HG03354 (cell line): ENCODE results near the gene AKAP9.
"Not testable (repeated sequence)": the region's sequence is repeated elsewhere in the genome, so short reads cannot be mapped to it uniquely, and the experiment has no call there.

Source experiments
- ATAC-seq: cut with Tn5 transposase; IDR thresholded peaks from one replicate; pipeline ENCODE4 v1.9.1; 2021; ENCODE audit warnings: mild to moderate bottlenecking; ENCODE audit not compliant: unreplicated experiment, poor library complexity, severe bottlenecking

Gene AKAP9

DNA sequence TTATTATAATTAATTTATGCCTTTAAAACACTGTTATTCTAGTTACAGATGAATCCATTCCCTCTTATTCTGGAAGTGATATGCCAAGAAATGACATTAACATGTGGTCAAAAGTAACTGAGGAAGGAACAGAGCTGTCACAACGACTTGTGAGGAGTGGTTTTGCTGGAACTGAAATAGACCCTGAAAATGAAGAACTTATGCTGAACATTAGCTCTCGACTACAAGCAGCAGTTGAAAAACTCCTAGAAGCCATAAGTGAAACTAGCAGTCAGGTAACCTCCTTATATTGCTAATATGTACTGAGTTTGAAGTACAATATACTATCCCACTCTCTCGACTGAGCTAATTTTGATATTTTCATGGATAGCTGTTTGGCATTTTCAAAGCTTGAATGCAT lies 112.0 kb downstream of the AKAP9 start:
- no peak for ATAC-seq

DNA sequence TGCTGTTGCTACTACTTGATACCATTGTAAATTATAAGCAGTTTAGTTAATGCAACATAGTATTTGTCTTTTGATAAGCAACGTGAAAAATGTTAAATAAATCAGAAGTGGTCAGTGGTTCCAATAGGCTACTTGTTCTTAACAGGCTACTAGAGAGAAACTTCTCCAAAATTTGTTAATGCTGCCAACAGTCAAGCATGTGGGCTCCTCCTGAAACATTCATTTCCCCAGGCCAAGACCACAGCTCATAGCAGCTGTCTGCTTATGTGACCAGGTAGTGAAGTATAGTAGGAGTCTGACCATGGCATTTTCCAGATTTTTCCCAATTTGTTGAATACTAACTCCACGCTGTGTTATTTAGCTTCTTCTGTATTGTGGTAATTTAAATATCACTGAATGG lies 112.7 kb downstream of the AKAP9 start:
- no peak for ATAC-seq

- no peak for ATAC-seq
Observed at GRCh38 chr7:92056286-92056685, 115.6 kb downstream of the AKAP9 start.

- no peak for ATAC-seq
Observed at GRCh38 chr7:92057375-92057774, 116.7 kb downstream of the AKAP9 start.

- ATAC-seq: peak; percentile 46
Observed at GRCh38 chr7:92058040-92058439, 117.4 kb downstream of the AKAP9 start.

DNA sequence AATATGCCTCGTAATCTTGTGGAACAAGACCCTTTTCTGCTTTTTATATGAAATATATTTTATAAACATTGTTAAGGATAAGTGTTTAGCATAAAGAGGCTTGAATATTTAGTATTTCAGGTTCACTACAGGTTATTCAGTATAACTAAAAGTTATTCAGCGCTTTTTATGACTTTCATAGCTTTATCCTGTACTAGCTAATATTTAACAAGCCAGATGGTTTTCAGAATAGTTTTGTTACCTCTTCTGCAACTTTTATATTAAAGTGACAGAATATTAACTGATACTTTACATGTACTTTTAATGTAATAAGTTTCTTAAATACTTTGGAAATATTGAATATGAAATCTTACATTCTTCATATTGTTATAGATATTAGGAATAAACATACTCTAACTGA lies 118.2 kb downstream of the AKAP9 start:
- ATAC-seq: no peak

- ATAC-seq: no peak
Observed at GRCh38 chr7:92061154-92061553, 120.5 kb downstream of the AKAP9 start.

- no peak for ATAC-seq
Observed at GRCh38 chr7:92064438-92065029, 123.9 kb downstream of the AKAP9 start.

- ATAC-seq: no peak
Observed at GRCh38 chr7:92071032-92071431, 130.4 kb downstream of the AKAP9 start.

- ATAC-seq: no peak
Observed at GRCh38 chr7:92072121-92072520, 131.5 kb downstream of the AKAP9 start.

GRCh38 chr7:92072708-92073107 lies 132.0 kb downstream of the AKAP9 start:
- ATAC-seq: no peak

GRCh38 chr7:92075455-92076158 lies 134.9 kb downstream of the AKAP9 start:
- peak; percentile 95 for ATAC-seq

- ATAC-seq: no peak
Observed at GRCh38 chr7:92076509-92076908, 135.8 kb downstream of the AKAP9 start.

DNA sequence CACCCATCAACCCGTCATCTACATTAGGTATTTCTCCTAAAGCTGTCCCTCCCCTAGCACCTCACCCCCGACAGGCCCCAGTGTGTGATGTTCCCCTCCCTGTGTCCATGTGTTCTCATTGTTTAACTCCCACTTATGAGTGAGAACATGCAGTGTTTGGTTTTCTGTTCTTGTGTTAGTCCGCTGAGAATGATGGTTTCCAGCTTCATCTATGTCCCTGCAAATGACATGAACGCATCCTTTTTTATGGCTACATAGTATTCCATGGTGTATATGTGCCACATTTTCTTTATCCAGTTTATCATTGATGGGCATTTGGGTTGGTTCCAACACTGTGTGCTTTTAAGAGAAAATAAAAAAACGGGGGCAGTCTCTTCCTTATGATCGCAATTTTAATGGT lies 143.3 kb downstream of the AKAP9 start:
- not testable (repeated sequence) for ATAC-seq

DNA sequence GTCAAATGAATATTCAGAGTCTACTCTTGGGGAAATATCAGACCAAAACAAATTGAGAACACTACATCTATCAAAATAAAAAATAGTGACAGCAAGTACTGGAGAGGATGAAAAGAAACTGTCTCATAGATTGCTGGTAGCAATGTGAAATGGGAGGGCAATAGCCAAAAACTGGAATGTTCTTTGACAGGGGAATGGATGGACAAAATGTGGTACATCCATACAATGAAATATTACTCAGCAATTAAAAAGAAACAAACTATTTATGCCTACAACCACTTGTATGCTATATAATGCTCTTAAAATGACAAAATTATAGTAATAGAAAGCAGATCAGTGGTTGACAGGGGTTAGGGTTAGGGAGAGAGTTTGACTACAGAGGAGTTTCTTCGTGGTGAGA lies 147.6 kb downstream of the AKAP9 start:
- ATAC-seq: no peak

- no peak for ATAC-seq
Observed at GRCh38 chr7:92092210-92092609, 151.5 kb downstream of the AKAP9 start.

DNA sequence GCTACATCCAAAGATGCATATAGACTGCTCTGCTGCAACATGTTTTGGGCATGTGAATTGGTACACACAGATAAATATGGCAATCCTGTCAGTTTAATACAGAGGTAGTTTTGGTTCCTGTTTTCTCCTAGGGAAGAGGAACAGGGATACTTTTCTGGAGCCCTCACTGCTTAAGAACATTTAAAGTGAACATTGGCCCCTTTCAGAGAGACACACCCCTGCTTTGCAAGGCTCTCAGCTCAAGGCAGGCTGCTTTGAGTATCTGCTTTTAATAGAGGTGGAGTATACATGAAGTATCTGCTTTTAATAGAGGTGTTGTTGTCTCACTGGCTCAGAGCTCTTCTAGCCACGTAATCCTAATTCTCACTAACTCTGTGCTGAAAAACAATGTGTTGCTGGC lies 154.7 kb downstream of the AKAP9 start:
- ATAC-seq: no peak

GRCh38 chr7:92100534-92100933 lies 159.9 kb downstream of the AKAP9 start:
- ATAC-seq: no peak

DNA sequence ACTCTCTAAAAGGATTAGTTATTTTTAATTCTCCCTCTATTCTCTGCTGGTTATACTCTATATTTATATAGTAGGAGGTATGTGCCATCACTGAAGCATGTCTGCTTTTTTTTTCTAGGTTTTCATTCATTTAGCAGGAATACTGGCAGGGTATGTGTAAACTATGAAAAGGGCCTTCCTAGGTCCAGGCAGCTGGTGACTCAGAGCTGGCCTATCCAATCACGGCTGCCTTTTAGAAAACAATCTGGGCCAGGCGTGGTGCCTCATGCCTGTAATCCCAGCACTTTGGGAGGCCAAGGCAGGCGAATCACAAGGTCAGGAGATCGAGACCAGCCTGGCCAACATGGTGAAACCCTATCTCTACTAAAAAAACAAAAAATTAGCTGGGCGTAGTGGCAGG lies 162.2 kb downstream of the AKAP9 start:
- not testable (repeated sequence) for ATAC-seq

GRCh38 chr7:92108821-92109220 lies 168.2 kb downstream of the AKAP9 start:
- ATAC-seq: no peak

- ATAC-seq: no peak
Observed at GRCh38 chr7:92110857-92111256, 170.2 kb downstream of the AKAP9 start.

DNA sequence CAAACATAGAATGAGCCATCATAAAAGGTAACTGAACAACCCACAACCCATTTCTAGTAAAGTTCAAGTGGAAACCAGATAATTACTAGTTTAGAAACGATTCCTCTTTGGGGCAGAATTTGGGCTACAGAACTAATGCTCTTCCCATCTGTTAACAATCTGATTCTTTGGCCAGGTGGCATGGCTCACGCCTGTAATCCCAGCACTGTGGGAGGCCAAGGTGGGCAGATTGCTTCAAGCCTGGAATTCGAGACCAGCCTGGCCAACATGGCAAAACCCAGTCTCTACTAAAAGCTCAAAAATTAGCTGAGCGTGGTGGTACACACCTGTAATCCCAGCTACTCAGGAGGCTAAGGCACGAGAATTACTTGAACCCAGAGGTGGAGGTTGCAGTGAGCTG lies 175.2 kb downstream of the AKAP9 start:
- no peak for ATAC-seq
